GM18511 (cell line): ENCODE measurements around the gene OR5T1.

Experiments
- ATAC-seq: cut with Tn5 transposase; IDR thresholded peaks from one replicate; pipeline ENCODE4 v1.9.1; 2021; ENCODE audit warnings: mild to moderate bottlenecking, moderate library complexity; ENCODE audit not compliant: unreplicated experiment

The OR5T1 gene

GRCh38 chr11:56273854-56274253 lies at the start of gene OR5T1:
Gene OR5T1, plus strand, starts transcription at chr11:56274154. Its CDS starts 1,485 bp downstream, at chr11:56275639.
- no peak for ATAC-seq

DNA sequence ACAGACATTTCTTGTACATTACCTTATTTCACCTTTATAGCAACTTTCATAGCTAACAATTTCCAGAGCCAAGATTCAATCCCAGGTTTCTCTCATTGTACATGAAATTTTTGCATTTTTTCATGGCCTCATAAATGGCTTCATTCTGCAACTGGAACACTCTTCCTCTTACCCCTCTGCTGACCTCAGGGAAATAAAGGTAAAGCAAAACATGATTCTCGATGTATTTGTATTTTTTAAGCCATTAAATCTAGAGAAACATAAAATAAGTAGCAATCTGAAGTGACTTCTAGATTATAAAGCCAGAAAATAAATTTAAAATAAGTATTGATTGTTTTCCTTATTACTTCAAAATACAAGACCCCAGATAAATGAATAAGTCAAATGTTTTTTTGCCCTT lies 39.8 kb upstream of the OR5T1 start, which contains the start of gene OR5T2:
OR5T2 (minus strand) TSS at position 101 of the 400 bp plus-strand sequence. CDS start 1,193 bp downstream, outside the sequence.
- no peak for ATAC-seq

- ATAC-seq = no peak
Observed at GRCh38 chr11:56251954-56252353, 22.0 kb upstream of the OR5T1 start, which contains the start of gene OR5T3. Gene OR5T3, plus strand, starts transcription at chr11:56252254. Its CDS starts 0 bp downstream, at chr11:56252254.

DNA sequence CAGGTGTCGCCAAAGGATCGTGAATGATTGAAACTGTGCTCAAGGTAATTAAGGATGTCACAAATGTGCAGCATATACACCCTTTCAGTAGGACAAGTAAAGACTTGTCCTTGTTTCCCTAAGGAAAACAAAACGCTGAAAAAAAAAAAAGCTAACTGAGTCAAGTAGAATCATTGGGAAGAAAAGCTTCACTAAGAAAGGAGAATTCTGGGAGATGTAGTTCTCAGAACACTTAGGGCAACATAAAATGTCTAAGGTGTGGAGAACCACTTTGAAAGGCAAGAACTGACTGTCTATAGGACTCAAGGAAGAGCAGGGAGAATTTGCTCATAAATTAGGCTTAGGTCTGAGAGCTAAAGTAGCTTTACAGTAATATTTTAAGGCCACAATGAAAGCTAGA lies 2.9 kb upstream of the OR5T1 start:
- no peak for ATAC-seq

DNA sequence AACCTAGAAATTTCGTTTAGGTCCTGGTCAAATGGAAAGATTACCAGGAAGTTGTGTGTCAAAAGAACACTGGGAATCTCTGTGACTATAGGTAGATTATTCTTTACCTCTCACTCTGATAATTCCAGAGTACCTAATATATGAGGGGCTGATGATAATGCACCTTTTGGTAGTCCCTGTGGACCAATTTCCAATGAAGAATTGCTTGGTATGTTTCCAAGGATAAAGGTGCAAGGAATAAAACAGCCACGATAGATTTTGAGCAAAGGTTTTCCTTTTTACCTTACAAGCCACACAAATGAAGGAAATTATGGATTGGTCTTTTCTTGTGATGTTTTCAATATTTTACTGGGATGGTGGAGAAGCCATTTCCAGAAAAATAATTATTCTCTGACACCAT lies 18.2 kb downstream of the OR5T1 start, which contains the start of gene OR8H1:
OR8H1 (minus strand) TSS at position 101 of the 400 bp plus-strand sequence. CDS start 1,192 bp downstream, outside the sequence.
- no peak for ATAC-seq

DNA sequence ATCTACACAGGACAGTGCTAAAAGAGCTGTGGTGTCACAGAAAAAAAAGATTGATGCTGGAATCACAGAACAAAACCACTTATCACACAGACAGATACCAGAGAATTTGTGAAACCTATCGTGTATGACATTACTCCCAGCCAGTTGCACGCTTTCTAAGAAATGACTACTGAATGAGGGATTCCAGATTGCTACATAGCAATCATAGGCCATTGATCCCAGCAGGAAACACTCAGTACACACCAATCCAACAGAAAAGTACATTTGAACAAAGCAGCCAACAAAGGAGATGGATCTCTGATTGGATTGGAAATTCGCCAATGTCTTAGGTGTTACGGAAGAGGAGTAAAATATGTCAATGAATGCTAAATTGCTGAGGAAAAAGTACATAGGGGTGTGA lies 22.9 kb downstream of the OR5T1 start:
- no peak for ATAC-seq

DNA sequence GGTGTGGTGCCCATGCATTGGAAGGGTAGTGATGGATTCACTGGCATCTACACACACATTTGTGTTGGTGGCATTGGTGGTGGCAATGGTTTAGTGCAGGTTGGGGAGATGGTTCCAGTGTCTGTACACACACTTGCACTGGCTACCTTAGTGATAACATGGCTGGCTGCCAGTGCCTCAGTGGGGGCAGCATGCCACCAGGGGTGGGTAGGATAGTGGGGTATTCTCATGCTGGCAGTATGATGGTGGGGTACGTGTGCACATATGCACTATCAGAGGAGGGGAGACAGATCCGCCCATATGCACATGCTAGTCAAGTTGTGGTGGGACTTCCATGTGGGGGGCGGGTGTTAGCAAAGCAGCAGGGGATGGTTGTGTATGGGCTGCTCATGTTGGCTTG lies 33.9 kb downstream of the OR5T1 start:
- no peak for ATAC-seq

DNA sequence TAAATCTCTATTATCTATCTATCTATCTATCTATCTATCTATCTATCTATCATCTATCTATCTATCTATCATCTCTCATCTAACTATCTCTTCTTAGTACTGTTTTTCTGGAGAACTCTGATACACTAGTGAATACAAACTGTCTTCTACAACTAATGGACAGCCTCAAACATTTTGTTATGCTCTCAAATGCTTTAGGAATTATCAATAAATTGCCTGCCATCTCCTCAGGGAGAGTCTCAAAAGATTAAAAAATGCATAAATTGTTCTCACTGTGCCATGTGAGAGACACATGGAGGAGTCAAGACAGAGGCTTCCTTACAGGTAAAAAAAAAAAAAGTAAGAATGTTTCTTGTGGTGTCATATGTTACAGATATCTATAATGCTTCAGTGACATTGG lies 40.9 kb downstream of the OR5T1 start, which contains the start of gene OR8K3:
OR8K3 (plus strand) TSS at position 301 of the 400 bp plus-strand sequence. CDS start 3,163 bp downstream, outside the sequence.
- ATAC-seq = no peak
